ENCODE data around the gene CXCL14.

CXCL14 gene

DNA sequence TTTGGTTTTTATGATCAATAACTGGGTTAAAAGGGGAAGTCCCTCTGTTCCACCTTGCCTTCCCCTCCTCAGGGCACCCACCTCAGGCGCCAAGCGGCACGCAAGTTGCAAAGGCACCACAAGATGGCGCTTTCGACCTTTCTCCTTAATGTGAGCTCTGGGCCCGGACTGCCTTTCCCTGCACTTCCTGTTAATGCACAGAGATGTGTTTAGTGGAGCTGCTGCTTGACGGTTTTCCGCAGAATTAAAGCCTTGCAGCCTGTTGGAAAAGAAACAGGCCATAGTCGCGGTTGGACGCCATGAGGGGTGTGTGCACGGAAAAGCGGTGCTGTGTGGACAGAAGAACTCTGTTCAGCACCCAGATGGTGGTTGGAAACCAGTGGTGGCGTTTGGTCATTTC lies 17.9 kb downstream of the CXCL14 start:
- Histone ChIP-seq H3K9ac (ENCODE audit: low read depth, low read length, poor library complexity) (no peak overlapping the region), H2BK12ac (ENCODE audit: low read length) (no peak overlapping the region), H2BK5ac (ENCODE audit: low read length) (peak overlapping the region; percentile 27), H3K4ac (ENCODE audit: low read length) (no peak overlapping the region), H2AK5ac (ENCODE audit: low read depth, low read length) (no peak overlapping the region), H2BK120ac (ENCODE audit: low read depth, low read length) (no peak overlapping the region), H2BK15ac (ENCODE audit: low read length) (no peak overlapping the region), H3K79me1 (ENCODE audit: low read depth, low read length) (no peaks in the 10 kb centered on the region), H4K8ac (ENCODE audit: low read depth, low read length) (no peak overlapping the region), H3K27ac (replicated peaks; ENCODE audit: low read length) (no peak overlapping the region), H3K9me3 (replicated peaks in 1 of 2; ENCODE audit: control insufficient read depth in 2 of 2, insufficient read depth in 1 of 2, low read depth in 1 of 2, low read length in 2 of 2) (no peaks in the 10 kb centered on the region), H3K14ac (ENCODE audit: low read length) (no peak overlapping the region), H4K91ac (ENCODE audit: low read depth, low read length, poor library complexity) (no peak overlapping the region), H3K4me3 (ENCODE audit: low read length in 2 of 2) (no peak overlapping the region), H3K27me3 (ENCODE audit: control insufficient read depth in 3 of 3, insufficient read depth in 3 of 3, low read depth in 1 of 3, low read length in 3 of 3) (peaks cover 0 to 8% (median 2%) of the 10 kb centered on the region in 3 experiments), H3K4me2 (ENCODE audit: insufficient read depth, low read length, poor library complexity, severe bottlenecking) (no peak overlapping the region), H3K36me3 (replicated peaks in 1 of 2; ENCODE audit: control insufficient read depth in 2 of 2, insufficient read depth in 2 of 2, low read length in 2 of 2) (no peaks in the 10 kb centered on the region), H3K18ac (ENCODE audit: low read length) (peak overlapping the region; percentile 29), H2AFZ (ENCODE audit: low read length) (peak overlapping the region; percentile 84), H3K4me1 (ENCODE audit: control insufficient read depth in 2 of 2, insufficient read depth in 1 of 2, low read depth in 1 of 2, low read length in 2 of 2) (no peaks in the 10 kb centered on the region), H3K23ac (ENCODE audit: low read depth, low read length, poor library complexity) (no peak overlapping the region)
- peak; percentile 75 for DNase-seq (ENCODE audit: low spot score)
- no CpG with 5 or more reads among the region's 14 CpGs for WGBS, 2 donors (ENCODE audit: extremely low coverage in 2 of 2, insufficient read length in 2 of 2, insufficient replicate concordance in 1 of 2)

DNA sequence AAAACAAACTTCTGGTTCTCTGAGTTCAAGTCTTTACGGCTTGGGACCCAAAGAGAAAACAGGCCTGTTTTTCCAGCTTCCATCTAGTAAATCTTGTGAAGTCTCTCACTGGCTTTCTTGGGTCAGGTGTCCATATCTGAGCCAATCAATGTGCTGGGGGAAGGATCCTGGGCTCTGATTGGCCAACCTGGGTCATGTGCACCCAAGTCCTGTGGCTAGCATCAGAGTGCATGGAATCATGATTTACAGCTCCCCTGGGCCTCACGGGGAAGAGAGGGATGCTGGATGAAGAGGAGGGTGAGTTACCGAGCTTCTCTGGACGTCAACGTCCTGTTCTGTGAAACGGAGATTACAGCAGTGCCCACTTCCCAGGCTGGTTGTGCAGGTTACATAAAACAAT lies 19.4 kb downstream of the CXCL14 start:
- Histone ChIP-seq H3K23ac (ENCODE audit: low read depth, low read length, poor library complexity) (no peak overlapping the region), H3K4ac (ENCODE audit: low read length) (no peak overlapping the region), H3K4me2 (ENCODE audit: insufficient read depth, low read length, poor library complexity, severe bottlenecking) (no peak overlapping the region), H3K4me1 (ENCODE audit: control insufficient read depth in 2 of 2, insufficient read depth in 1 of 2, low read depth in 1 of 2, low read length in 2 of 2) (no peaks in the 10 kb centered on the region), H3K27ac (replicated peaks; ENCODE audit: low read length) (no peak overlapping the region), H3K27me3 (ENCODE audit: control insufficient read depth in 3 of 3, insufficient read depth in 3 of 3, low read depth in 1 of 3, low read length in 3 of 3) (peaks cover 0 to 7% (median 2%) of the 10 kb centered on the region in 3 experiments), H2BK5ac (ENCODE audit: low read length) (no peak overlapping the region), H3K18ac (ENCODE audit: low read length) (no peak overlapping the region), H3K4me3 (ENCODE audit: low read length in 2 of 2) (no peak overlapping the region), H3K9me3 (replicated peaks in 1 of 2; ENCODE audit: control insufficient read depth in 2 of 2, insufficient read depth in 1 of 2, low read depth in 1 of 2, low read length in 2 of 2) (no peaks in the 10 kb centered on the region), H2BK12ac (ENCODE audit: low read length) (no peak overlapping the region), H3K14ac (ENCODE audit: low read length) (no peak overlapping the region), H3K79me1 (ENCODE audit: low read depth, low read length) (no peaks in the 10 kb centered on the region), H4K8ac (ENCODE audit: low read depth, low read length) (no peak overlapping the region), H2BK120ac (ENCODE audit: low read depth, low read length) (no peak overlapping the region), H2BK15ac (ENCODE audit: low read length) (no peak overlapping the region), H3K9ac (ENCODE audit: low read depth, low read length, poor library complexity) (no peak overlapping the region), H4K91ac (ENCODE audit: low read depth, low read length, poor library complexity) (no peak overlapping the region), H2AFZ (ENCODE audit: low read length) (no peak overlapping the region), H3K36me3 (replicated peaks in 1 of 2; ENCODE audit: control insufficient read depth in 2 of 2, insufficient read depth in 2 of 2, low read length in 2 of 2) (no peaks in the 10 kb centered on the region), H2AK5ac (ENCODE audit: low read depth, low read length) (no peak overlapping the region)
- no CpG with 5 or more reads among the region's 6 CpGs for WGBS, 2 donors (ENCODE audit: extremely low coverage in 2 of 2, insufficient read length in 2 of 2, insufficient replicate concordance in 1 of 2)
- DNase-seq (ENCODE audit: low spot score): no peak

DNA sequence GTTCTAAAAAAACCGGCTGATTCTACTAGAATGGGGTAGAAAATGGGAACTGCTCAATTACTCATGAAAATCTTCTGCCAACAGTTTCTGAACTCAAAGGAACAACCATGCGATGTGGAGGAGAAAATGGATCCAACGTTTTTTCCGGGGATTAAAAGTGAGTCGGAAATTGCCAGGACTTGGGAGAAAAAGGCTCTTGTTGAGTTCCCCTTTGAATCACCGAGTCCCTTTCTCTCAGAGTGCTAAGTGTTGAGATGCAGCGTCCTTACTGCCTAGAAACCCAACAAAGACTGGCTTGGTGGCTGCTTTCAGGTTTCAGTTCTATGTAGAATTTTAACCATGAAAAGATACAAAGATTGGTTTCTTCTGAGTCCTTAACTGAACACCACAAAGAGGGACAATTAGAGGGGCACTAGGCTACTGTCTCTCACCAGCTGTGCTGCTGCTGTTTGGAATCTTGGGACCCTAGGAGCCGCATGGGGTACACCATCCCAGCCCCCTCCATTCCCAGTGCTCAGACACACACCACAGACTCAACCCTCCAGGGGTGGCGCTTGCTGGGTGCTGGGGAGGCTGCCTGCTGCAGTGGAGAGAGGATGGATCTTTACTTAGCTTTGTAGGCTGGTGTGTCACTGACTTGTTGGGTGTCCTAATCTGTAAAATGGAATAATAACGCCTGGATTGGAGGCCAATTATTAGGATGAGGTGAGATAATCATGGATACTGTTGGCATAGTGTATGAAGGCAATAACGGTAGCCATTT lies 21.5 kb downstream of the CXCL14 start:
- Histone ChIP-seq H2AFZ (ENCODE audit: low read length) (no peak overlapping the region), H4K91ac (ENCODE audit: low read depth, low read length, poor library complexity) (no peak overlapping the region), H3K4me2 (ENCODE audit: insufficient read depth, low read length, poor library complexity, severe bottlenecking) (no peak overlapping the region), H3K9me3 (replicated peaks in 1 of 2; ENCODE audit: control insufficient read depth in 2 of 2, insufficient read depth in 1 of 2, low read depth in 1 of 2, low read length in 2 of 2) (no peaks in the 10 kb centered on the region), H3K79me1 (ENCODE audit: low read depth, low read length) (no peaks in the 10 kb centered on the region), H2AK5ac (ENCODE audit: low read depth, low read length) (no peak overlapping the region), H2BK120ac (ENCODE audit: low read depth, low read length) (no peak overlapping the region), H2BK12ac (ENCODE audit: low read length) (no peak overlapping the region), H3K4me3 (ENCODE audit: low read length in 2 of 2) (no peak overlapping the region), H3K4me1 (ENCODE audit: control insufficient read depth in 2 of 2, insufficient read depth in 1 of 2, low read depth in 1 of 2, low read length in 2 of 2) (no peaks in the 10 kb centered on the region), H3K36me3 (replicated peaks in 1 of 2; ENCODE audit: control insufficient read depth in 2 of 2, insufficient read depth in 2 of 2, low read length in 2 of 2) (no peaks in the 10 kb centered on the region), H3K23ac (ENCODE audit: low read depth, low read length, poor library complexity) (no peak overlapping the region), H4K8ac (ENCODE audit: low read depth, low read length) (no peak overlapping the region), H3K14ac (ENCODE audit: low read length) (no peak overlapping the region), H2BK5ac (ENCODE audit: low read length) (no peak overlapping the region), H3K4ac (ENCODE audit: low read length) (no peak overlapping the region), H3K27ac (replicated peaks; ENCODE audit: low read length) (no peak overlapping the region), H3K18ac (ENCODE audit: low read length) (no peak overlapping the region), H3K9ac (ENCODE audit: low read depth, low read length, poor library complexity) (no peak overlapping the region), H2BK15ac (ENCODE audit: low read length) (no peak overlapping the region), H3K27me3 (ENCODE audit: control insufficient read depth in 3 of 3, insufficient read depth in 3 of 3, low read depth in 1 of 3, low read length in 3 of 3) (peaks cover 0 to 5% (median 4%) of the 10 kb centered on the region in 3 experiments)
- DNase-seq (ENCODE audit: low spot score): no peak
- WGBS, 2 donors (ENCODE audit: extremely low coverage in 2 of 2, insufficient read length in 2 of 2, insufficient replicate concordance in 1 of 2): no CpG with 5 or more reads among the region's 11 CpGs

DNA sequence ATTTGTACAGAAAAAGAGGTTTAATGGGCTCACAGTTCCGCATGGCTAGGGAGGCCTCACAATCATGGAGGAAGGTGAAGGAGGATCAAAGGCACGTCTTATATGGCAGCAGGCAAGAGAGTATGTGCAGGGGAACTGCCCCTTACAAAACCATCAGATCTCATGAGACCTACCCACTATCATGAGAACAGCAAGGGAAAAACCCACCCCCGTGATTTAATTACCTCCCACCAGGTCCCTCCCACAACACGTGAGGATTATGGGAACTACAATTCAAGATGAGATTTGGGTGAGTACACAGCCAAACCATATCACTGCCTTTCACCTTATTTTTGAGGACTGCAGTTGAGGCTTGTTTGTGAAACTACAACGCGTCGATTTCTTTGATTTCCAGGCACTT lies 22.2 kb downstream of the CXCL14 start:
- H3K14ac ChIP-seq (ENCODE audit: low read length): no peak overlapping the region
- H3K36me3 ChIP-seq (replicated peaks in 1 of 2; ENCODE audit: control insufficient read depth in 2 of 2, insufficient read depth in 2 of 2, low read length in 2 of 2): no peaks in the 10 kb centered on the region
- H3K9me3 ChIP-seq (replicated peaks in 1 of 2; ENCODE audit: control insufficient read depth in 2 of 2, insufficient read depth in 1 of 2, low read depth in 1 of 2, low read length in 2 of 2): no peaks in the 10 kb centered on the region
- no peak overlapping the region for H2BK15ac ChIP-seq (ENCODE audit: low read length)
- H3K9ac ChIP-seq (ENCODE audit: low read depth, low read length, poor library complexity): no peak overlapping the region
- no peak overlapping the region for H2BK5ac ChIP-seq (ENCODE audit: low read length)
- no peak overlapping the region for H3K27ac ChIP-seq (replicated peaks; ENCODE audit: low read length)
- no CpG with 5 or more reads among the region's 7 CpGs for WGBS, 2 donors (ENCODE audit: extremely low coverage in 2 of 2, insufficient read length in 2 of 2, insufficient replicate concordance in 1 of 2)
- H3K23ac ChIP-seq (ENCODE audit: low read depth, low read length, poor library complexity): no peak overlapping the region
- H2BK12ac ChIP-seq (ENCODE audit: low read length): no peak overlapping the region
- H4K8ac ChIP-seq (ENCODE audit: low read depth, low read length): no peak overlapping the region
- no peak overlapping the region for H3K4ac ChIP-seq (ENCODE audit: low read length)
- H3K4me1 ChIP-seq (ENCODE audit: control insufficient read depth in 2 of 2, insufficient read depth in 1 of 2, low read depth in 1 of 2, low read length in 2 of 2): no peaks in the 10 kb centered on the region
- peaks cover 0 to 5% (median 4%) of the 10 kb centered on the region in 3 experiments for H3K27me3 ChIP-seq (ENCODE audit: control insufficient read depth in 3 of 3, insufficient read depth in 3 of 3, low read depth in 1 of 3, low read length in 3 of 3)
- H3K18ac ChIP-seq (ENCODE audit: low read length): no peak overlapping the region
- H2AFZ ChIP-seq (ENCODE audit: low read length): no peak overlapping the region
- no peaks in the 10 kb centered on the region for H3K79me1 ChIP-seq (ENCODE audit: low read depth, low read length)
- H3K4me3 ChIP-seq (ENCODE audit: low read length in 2 of 2): no peak overlapping the region
- no peak for DNase-seq (ENCODE audit: low spot score)
- H2BK120ac ChIP-seq (ENCODE audit: low read depth, low read length): no peak overlapping the region
- H2AK5ac ChIP-seq (ENCODE audit: low read depth, low read length): no peak overlapping the region
- H3K4me2 ChIP-seq (ENCODE audit: insufficient read depth, low read length, poor library complexity, severe bottlenecking): no peak overlapping the region
- no peak overlapping the region for H4K91ac ChIP-seq (ENCODE audit: low read depth, low read length, poor library complexity)

Measured in neuronal stem cell (in vitro differentiated cells).